ENCODE data around the gene XDH. TPM values are rescaled to one million over a fixed set of nuclear protein-coding genes. Genes with fewer than 3 reads are reported as not detected.
A peak's percentile ranks its signal among the peaks of the same experiment; 100 is the strongest.

The XDH gene
- total and polyA plus RNA-seq, 4 experiments from 2014 or later = not detected

- Histone ChIP-seq H3K27ac (ENCODE audit: low read depth, low read length) (no peak overlapping the region), H3K4me3 (ENCODE audit: low read length in 2 of 2) (no peak overlapping the region), H3K27me3 (ENCODE audit: insufficient read depth, low read length) (no peaks in the 10 kb centered on the region), H3K36me3 (ENCODE audit: insufficient read depth, low read length) (no peaks in the 10 kb centered on the region), H3K4me1 (ENCODE audit: insufficient read depth, low read length) (peaks cover 10% of the 10 kb centered on the region), H3K9me3 (ENCODE audit: control insufficient read depth in 1 of 2, low read length in 2 of 2) (peaks cover 0 to 9% of the 10 kb centered on the region in 2 donors)
- CTCF ChIA-PET (ENCODE audit: partially characterized antibody) = interaction anchor here (0.9 kb wide), 1 partner anchor 15 kb away, joined by 3 read pairs; no protein-coding TSS in a partner anchor
- peaks cover 7 to 8% of the 10 kb centered on the region in 2 donors for H3K36me3 Mint-ChIP-seq
- peak overlapping the region in 1 of 8 donors; percentile 18 for H3K4me3 Mint-ChIP-seq
- DNase-seq = no peak
- POLR2A ChIA-PET (ENCODE audit: partially characterized antibody) = no interaction called here
- H3K27me3 Mint-ChIP-seq = peaks cover 4 to 7% of the 10 kb centered on the region in 2 donors
- peaks cover 0 to 38% (median 28%) of the 10 kb centered on the region in 8 donors for H3K9me3 Mint-ChIP-seq
- H3K4me1 Mint-ChIP-seq = peaks cover 5 to 25% (median 17%) of the 10 kb centered on the region in 4 donors
- intact Hi-C loops (cut with micrococcal nuclease) = no loop called here
- no peak overlapping the region for H3K27ac Mint-ChIP-seq
Measured at GRCh38 chr2:31419386-31419785, 4.8 kb upstream of the XDH start.

GRCh38 chr2:31415421-31415820 lies 879 bp upstream of the XDH start:
- H3K36me3 ChIP-seq (ENCODE audit: insufficient read depth, low read length) = no peaks in the 10 kb centered on the region
- peaks cover 0 to 1% of the 10 kb centered on the region in 2 donors for H3K27me3 Mint-ChIP-seq
- peaks cover 9 to 29% (median 21%) of the 10 kb centered on the region in 4 donors for H3K4me1 Mint-ChIP-seq
- ChIA-PET POLR2A (ENCODE audit: partially characterized antibody) (no interaction called here), CTCF (ENCODE audit: partially characterized antibody) (interaction anchor here (1.4 kb wide), 1 partner anchor 109 kb away, joined by 4 read pairs; no protein-coding TSS in a partner anchor)
- no peak overlapping the region for H3K27ac ChIP-seq (ENCODE audit: low read depth, low read length)
- peak overlapping the region in 2 of 7 donors; percentile 38 to 83 for H3K27ac Mint-ChIP-seq
- H3K4me1 ChIP-seq (ENCODE audit: insufficient read depth, low read length) = peaks cover 10% of the 10 kb centered on the region
- DNase-seq = no peak
- peaks cover 6 to 8% of the 10 kb centered on the region in 2 donors for H3K36me3 Mint-ChIP-seq
- H3K4me3 Mint-ChIP-seq = peak overlapping the region in 5 of 8 donors; percentile 7 to 81 (median 60)
- intact Hi-C loops (cut with micrococcal nuclease) = no loop called here
- no peaks in the 10 kb centered on the region for H3K27me3 ChIP-seq (ENCODE audit: insufficient read depth, low read length)
- H3K4me3 ChIP-seq (ENCODE audit: low read length in 2 of 2) = no peak overlapping the region
- peaks cover 0 to 9% of the 10 kb centered on the region in 2 donors for H3K9me3 ChIP-seq (ENCODE audit: control insufficient read depth in 1 of 2, low read length in 2 of 2)
- H3K9me3 Mint-ChIP-seq = peaks cover 0 to 31% (median 18%) of the 10 kb centered on the region in 8 donors

GRCh38 chr2:31413862-31414550 lies 536 bp downstream of the XDH start:
- H3K4me3 Mint-ChIP-seq = no peak overlapping the region
- intact Hi-C loops (cut with micrococcal nuclease) = loop anchor here (5.0 kb wide), 1 partner anchor 723 kb away; no protein-coding TSS in a partner anchor
- Histone ChIP-seq H3K9me3 (ENCODE audit: control insufficient read depth in 1 of 2, low read length in 2 of 2) (no peaks in the 10 kb centered on the region), H3K4me1 (ENCODE audit: insufficient read depth, low read length) (peaks cover 10% of the 10 kb centered on the region), H3K27ac (ENCODE audit: low read depth, low read length) (no peak overlapping the region), H3K27me3 (ENCODE audit: insufficient read depth, low read length) (no peaks in the 10 kb centered on the region), H3K4me3 (ENCODE audit: low read length in 2 of 2) (no peak overlapping the region), H3K36me3 (ENCODE audit: insufficient read depth, low read length) (no peaks in the 10 kb centered on the region)
- peaks cover 2 to 3% of the 10 kb centered on the region in 2 donors for H3K36me3 Mint-ChIP-seq
- H3K9me3 Mint-ChIP-seq = peaks cover 0 to 17% (median 7%) of the 10 kb centered on the region in 8 donors
- ChIA-PET POLR2A (ENCODE audit: partially characterized antibody) (no interaction called here), CTCF (ENCODE audit: partially characterized antibody) (interaction anchor here (1.1 to 2.6 kb wide), 3 partner anchors 13 to 110 kb away, joined by 3 to 6 read pairs (median 4); no protein-coding TSS in a partner anchor)
- peaks cover 0 to 3% of the 10 kb centered on the region in 2 donors for H3K27me3 Mint-ChIP-seq
- peak in 2 of 5 donors; percentile 14 to 15 for DNase-seq
- peak overlapping the region in 1 of 7 donors; percentile 1 for H3K27ac Mint-ChIP-seq
- H3K4me1 Mint-ChIP-seq = peaks cover 9 to 29% (median 21%) of the 10 kb centered on the region in 4 donors

GRCh38 chr2:31413025-31413424 lies 1.5 kb downstream of the XDH start:
- Mint-ChIP-seq H3K36me3 (no peaks in the 10 kb centered on the region), H3K27ac (no peak overlapping the region), H3K4me3 (no peak overlapping the region), H3K9me3 (peaks cover 0 to 8% (median 1%) of the 10 kb centered on the region in 8 donors), H3K4me1 (peaks cover 9 to 29% (median 21%) of the 10 kb centered on the region in 4 donors), H3K27me3 (peaks cover 0 to 6% of the 10 kb centered on the region in 2 donors)
- Histone ChIP-seq H3K9me3 (ENCODE audit: control insufficient read depth in 1 of 2, low read length in 2 of 2) (no peaks in the 10 kb centered on the region), H3K4me3 (ENCODE audit: low read length in 2 of 2) (no peak overlapping the region), H3K27ac (ENCODE audit: low read depth, low read length) (no peak overlapping the region), H3K36me3 (ENCODE audit: insufficient read depth, low read length) (no peaks in the 10 kb centered on the region), H3K27me3 (ENCODE audit: insufficient read depth, low read length) (no peaks in the 10 kb centered on the region), H3K4me1 (ENCODE audit: insufficient read depth, low read length) (peaks cover 10% of the 10 kb centered on the region)
- ChIA-PET CTCF (ENCODE audit: partially characterized antibody) (interaction anchor here (1.1 to 2.6 kb wide), 2 partner anchors 11 to 12 kb away, joined by 5 to 6 read pairs; no protein-coding TSS in a partner anchor), POLR2A (ENCODE audit: partially characterized antibody) (no interaction called here)
- DNase-seq = no peak
- intact Hi-C loops (cut with micrococcal nuclease) = loop anchor here (5.0 kb wide), 1 partner anchor 724 kb away; no protein-coding TSS in a partner anchor

GRCh38 chr2:31411771-31412170 lies 2.8 kb downstream of the XDH start:
- Histone ChIP-seq H3K4me1 (ENCODE audit: insufficient read depth, low read length) (peaks cover 8% of the 10 kb centered on the region), H3K27me3 (ENCODE audit: insufficient read depth, low read length) (no peaks in the 10 kb centered on the region), H3K4me3 (ENCODE audit: low read length in 2 of 2) (no peak overlapping the region), H3K36me3 (ENCODE audit: insufficient read depth, low read length) (no peaks in the 10 kb centered on the region), H3K27ac (ENCODE audit: low read depth, low read length) (no peak overlapping the region), H3K9me3 (ENCODE audit: control insufficient read depth in 1 of 2, low read length in 2 of 2) (no peaks in the 10 kb centered on the region)
- Mint-ChIP-seq H3K4me1 (peaks cover 9 to 28% (median 20%) of the 10 kb centered on the region in 4 donors), H3K4me3 (no peak overlapping the region), H3K36me3 (no peaks in the 10 kb centered on the region), H3K27ac (no peak overlapping the region), H3K9me3 (peaks cover 0 to 3% (median 0%) of the 10 kb centered on the region in 8 donors), H3K27me3 (peaks cover 0 to 8% of the 10 kb centered on the region in 2 donors)
- intact Hi-C loops (cut with micrococcal nuclease) = loop anchor here (5.0 kb wide), 1 partner anchor 726 kb away; no protein-coding TSS in a partner anchor
- CTCF ChIA-PET (ENCODE audit: partially characterized antibody) = no interaction called here
- POLR2A ChIA-PET (ENCODE audit: partially characterized antibody) = no interaction called here
- DNase-seq = no peak

- Mint-ChIP-seq H3K9me3 (no peaks in the 10 kb centered on the region), H3K27me3 (peaks cover 0 to 7% of the 10 kb centered on the region in 2 donors), H3K36me3 (no peaks in the 10 kb centered on the region), H3K27ac (no peak overlapping the region), H3K4me1 (no peaks in the 10 kb centered on the region), H3K4me3 (no peak overlapping the region)
- Histone ChIP-seq H3K9me3 (ENCODE audit: control insufficient read depth in 1 of 2, low read length in 2 of 2) (no peaks in the 10 kb centered on the region), H3K27ac (ENCODE audit: low read depth, low read length) (no peak overlapping the region), H3K4me1 (ENCODE audit: insufficient read depth, low read length) (no peaks in the 10 kb centered on the region), H3K27me3 (ENCODE audit: insufficient read depth, low read length) (no peaks in the 10 kb centered on the region), H3K36me3 (ENCODE audit: insufficient read depth, low read length) (no peaks in the 10 kb centered on the region), H3K4me3 (ENCODE audit: low read length in 2 of 2) (no peak overlapping the region)
- intact Hi-C loops (cut with micrococcal nuclease) = no loop called here
- DNase-seq = no peak
- POLR2A ChIA-PET (ENCODE audit: partially characterized antibody) = no interaction called here
- CTCF ChIA-PET (ENCODE audit: partially characterized antibody) = no interaction called here
Measured at GRCh38 chr2:31406593-31407385, 7.8 kb downstream of the XDH start.

GRCh38 chr2:31404827-31405226 lies 9.7 kb downstream of the XDH start:
- Mint-ChIP-seq H3K4me3 (no peak overlapping the region), H3K27me3 (peaks cover 3 to 7% of the 10 kb centered on the region in 2 donors), H3K36me3 (no peaks in the 10 kb centered on the region), H3K4me1 (no peaks in the 10 kb centered on the region), H3K9me3 (peaks cover 0 to 6% (median 0%) of the 10 kb centered on the region in 8 donors), H3K27ac (no peak overlapping the region)
- Histone ChIP-seq H3K4me3 (ENCODE audit: low read length in 2 of 2) (no peak overlapping the region), H3K27me3 (ENCODE audit: insufficient read depth, low read length) (no peaks in the 10 kb centered on the region), H3K4me1 (ENCODE audit: insufficient read depth, low read length) (no peaks in the 10 kb centered on the region), H3K9me3 (ENCODE audit: control insufficient read depth in 1 of 2, low read length in 2 of 2) (no peaks in the 10 kb centered on the region), H3K36me3 (ENCODE audit: insufficient read depth, low read length) (no peaks in the 10 kb centered on the region), H3K27ac (ENCODE audit: low read depth, low read length) (no peak overlapping the region)
- DNase-seq = no peak
- intact Hi-C loops (cut with micrococcal nuclease) = no loop called here
- ChIA-PET POLR2A (ENCODE audit: partially characterized antibody) (no interaction called here), CTCF (ENCODE audit: partially characterized antibody) (no interaction called here)

Data from CD4-positive, alpha-beta memory T cell (primary cell).